ENCODE results near the gene LHX1. TPM values are rescaled to one million over a fixed set of nuclear protein-coding genes. Genes with fewer than 3 reads are reported as not detected.

LHX1 gene
- polyA plus RNA-seq, 1 donor (not counting 4 experiments of a cell fraction or from before 2014, with no cell fraction given): 0.35 TPM

DNA sequence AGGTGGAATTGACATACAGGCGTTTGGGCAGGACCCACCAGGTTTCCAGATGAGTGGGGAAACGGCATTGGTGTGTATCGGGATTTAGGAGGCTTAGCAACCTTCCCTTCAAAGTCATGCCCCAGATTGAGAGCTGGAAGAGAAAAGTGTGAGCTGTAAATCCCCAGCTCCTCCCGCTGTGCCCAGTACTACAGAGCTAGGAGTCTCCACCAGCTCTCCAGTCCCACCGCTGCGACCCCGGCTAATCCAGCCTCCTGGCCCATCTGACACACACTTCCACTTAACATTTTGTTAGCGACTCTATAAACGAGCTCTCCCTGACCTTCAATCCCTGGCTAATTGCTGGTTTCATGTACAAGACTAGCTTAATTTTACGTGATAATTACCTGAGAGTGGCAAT is 29.9 kb upstream of the LHX1 start:
- no peak for TF ChIP-seq EZH2 (IDR thresholded peaks at IDR 0.05; ENCODE audit: low read length)
- FAIRE-seq (no peak), DNase-seq (ENCODE audit: low read depth, low spot score) (no peak)
- Histone ChIP-seq H3K4me3 (ENCODE audit: control insufficient read depth in 2 of 3, extremely low read depth in 1 of 3, insufficient read depth in 2 of 3, low read depth in 1 of 3, low read length in 3 of 3) (no peak overlapping the region), H3K9ac (ENCODE audit: control insufficient read depth, extremely low read depth, insufficient read depth, low read length) (no peak overlapping the region), H3K27me3 (ENCODE audit: control insufficient read depth, extremely low read depth, insufficient read depth, low read length) (no peaks in the 10 kb centered on the region), H3K79me2 (ENCODE audit: control insufficient read depth, insufficient read depth, low read length) (no peaks in the 10 kb centered on the region), H3K9me3 (ENCODE audit: control insufficient read depth, low read depth, low read length) (no peaks in the 10 kb centered on the region), H3K4me1 (ENCODE audit: control insufficient read depth, extremely low read depth, insufficient read depth, low read length) (no peaks in the 10 kb centered on the region), H3K9me1 (ENCODE audit: control insufficient read depth, extremely low read depth, insufficient read depth, low read length) (no peaks in the 10 kb centered on the region), H3K4me2 (ENCODE audit: control insufficient read depth, extremely low read depth, insufficient read depth, low read depth, low read length) (no peak overlapping the region), H4K20me1 (ENCODE audit: control insufficient read depth, extremely low read depth, insufficient read depth, low read length) (no peaks in the 10 kb centered on the region), H3K27ac (ENCODE audit: control insufficient read depth, insufficient read depth, low read length) (no peak overlapping the region), H2AFZ (ENCODE audit: control insufficient read depth, low read length) (no peak overlapping the region), H3K36me3 (ENCODE audit: control insufficient read depth in 2 of 2, extremely low read depth in 1 of 2, insufficient read depth in 2 of 2, low read length in 2 of 2) (no peaks in the 10 kb centered on the region)
- dilution Hi-C loops (cut with MboI; ENCODE audit: extremely low pct_ligation_motif_present, low sequenced_read_pairs): no loop called here

DNA sequence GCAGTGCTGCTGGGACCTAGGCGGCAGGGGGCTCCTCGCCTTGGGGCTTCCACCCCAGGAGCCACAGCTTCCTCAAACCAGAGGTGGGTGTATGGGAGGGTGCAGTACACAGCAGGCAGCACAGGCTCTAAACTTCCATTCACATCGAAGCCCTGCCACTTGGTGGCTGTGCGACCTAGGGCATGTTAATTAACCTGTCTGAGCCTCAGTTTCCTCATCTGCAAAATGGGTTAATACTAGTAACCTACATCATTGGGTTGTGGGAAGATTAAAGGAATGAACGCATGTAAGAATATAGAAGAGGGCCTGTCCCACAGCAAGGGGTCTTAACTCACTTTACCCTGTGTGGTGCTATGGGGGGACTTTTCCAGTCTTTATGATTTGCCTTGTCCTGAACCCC is 26.8 kb upstream of the LHX1 start:
- H3K4me2 ChIP-seq (ENCODE audit: control insufficient read depth, extremely low read depth, insufficient read depth, low read depth, low read length): no peak overlapping the region
- DNase-seq (ENCODE audit: low read depth, low spot score): no peak
- dilution Hi-C loops (cut with MboI; ENCODE audit: extremely low pct_ligation_motif_present, low sequenced_read_pairs): no loop called here
- H2AFZ ChIP-seq (ENCODE audit: control insufficient read depth, low read length): no peak overlapping the region
- H3K27me3 ChIP-seq (ENCODE audit: control insufficient read depth, extremely low read depth, insufficient read depth, low read length): no peaks in the 10 kb centered on the region
- H3K9me1 ChIP-seq (ENCODE audit: control insufficient read depth, extremely low read depth, insufficient read depth, low read length): no peaks in the 10 kb centered on the region
- FAIRE-seq: no peak
- no peaks in the 10 kb centered on the region for H3K36me3 ChIP-seq (ENCODE audit: control insufficient read depth in 2 of 2, extremely low read depth in 1 of 2, insufficient read depth in 2 of 2, low read length in 2 of 2)
- H3K9ac ChIP-seq (ENCODE audit: control insufficient read depth, extremely low read depth, insufficient read depth, low read length): no peak overlapping the region
- TF ChIP-seq CTCF (optimal IDR thresholded peaks at IDR 0.05 in 1 of 3, IDR thresholded peaks at IDR 0.05 in 1 of 3, conservative IDR thresholded peaks at IDR 0.05 in 1 of 3; ENCODE audit: extremely low read depth in 1 of 3, insufficient read depth in 2 of 3, low read length in 3 of 3): no peak
- TF ChIP-seq EZH2 (IDR thresholded peaks at IDR 0.05; ENCODE audit: low read length): no peak
- H3K9me3 ChIP-seq (ENCODE audit: control insufficient read depth, low read depth, low read length): no peaks in the 10 kb centered on the region
- H3K27ac ChIP-seq (ENCODE audit: control insufficient read depth, insufficient read depth, low read length): no peak overlapping the region
- no peaks in the 10 kb centered on the region for H3K79me2 ChIP-seq (ENCODE audit: control insufficient read depth, insufficient read depth, low read length)
- H3K4me1 ChIP-seq (ENCODE audit: control insufficient read depth, extremely low read depth, insufficient read depth, low read length): no peaks in the 10 kb centered on the region
- H4K20me1 ChIP-seq (ENCODE audit: control insufficient read depth, extremely low read depth, insufficient read depth, low read length): no peaks in the 10 kb centered on the region
- H3K4me3 ChIP-seq (ENCODE audit: control insufficient read depth in 2 of 3, extremely low read depth in 1 of 3, insufficient read depth in 2 of 3, low read depth in 1 of 3, low read length in 3 of 3): no peak overlapping the region

DNA sequence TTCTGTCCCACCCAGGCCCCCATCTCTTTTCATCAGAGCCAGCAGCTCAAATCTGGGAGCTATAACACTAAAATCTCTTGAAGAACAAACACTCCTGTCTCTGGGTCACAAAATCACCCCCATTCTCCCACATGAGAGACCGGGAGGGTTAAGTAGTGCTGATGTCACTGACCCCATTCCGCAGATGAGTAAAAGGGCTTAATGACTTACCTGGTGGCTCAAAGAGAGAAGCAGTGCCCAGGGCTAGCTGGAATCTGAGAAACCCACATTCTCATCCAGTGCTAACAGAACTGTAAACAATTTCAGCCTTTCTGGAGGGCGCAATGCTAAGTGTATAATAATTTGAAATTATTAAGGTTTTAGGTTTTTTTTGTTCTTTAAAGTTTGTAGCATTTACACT is 26.3 kb upstream of the LHX1 start:
- no peaks in the 10 kb centered on the region for H4K20me1 ChIP-seq (ENCODE audit: control insufficient read depth, extremely low read depth, insufficient read depth, low read length)
- no peaks in the 10 kb centered on the region for H3K4me1 ChIP-seq (ENCODE audit: control insufficient read depth, extremely low read depth, insufficient read depth, low read length)
- no peaks in the 10 kb centered on the region for H3K9me3 ChIP-seq (ENCODE audit: control insufficient read depth, low read depth, low read length)
- no peaks in the 10 kb centered on the region for H3K27me3 ChIP-seq (ENCODE audit: control insufficient read depth, extremely low read depth, insufficient read depth, low read length)
- H3K36me3 ChIP-seq (ENCODE audit: control insufficient read depth in 2 of 2, extremely low read depth in 1 of 2, insufficient read depth in 2 of 2, low read length in 2 of 2): no peaks in the 10 kb centered on the region
- DNase-seq (ENCODE audit: low read depth, low spot score): no peak
- H3K27ac ChIP-seq (ENCODE audit: control insufficient read depth, insufficient read depth, low read length): no peak overlapping the region
- H3K4me3 ChIP-seq (ENCODE audit: control insufficient read depth in 2 of 3, extremely low read depth in 1 of 3, insufficient read depth in 2 of 3, low read depth in 1 of 3, low read length in 3 of 3): no peak overlapping the region
- no peak overlapping the region for H3K4me2 ChIP-seq (ENCODE audit: control insufficient read depth, extremely low read depth, insufficient read depth, low read depth, low read length)
- H3K9me1 ChIP-seq (ENCODE audit: control insufficient read depth, extremely low read depth, insufficient read depth, low read length): no peaks in the 10 kb centered on the region
- no peaks in the 10 kb centered on the region for H3K79me2 ChIP-seq (ENCODE audit: control insufficient read depth, insufficient read depth, low read length)
- no peak for FAIRE-seq
- H3K9ac ChIP-seq (ENCODE audit: control insufficient read depth, extremely low read depth, insufficient read depth, low read length): no peak overlapping the region
- TF ChIP-seq EZH2 (IDR thresholded peaks at IDR 0.05; ENCODE audit: low read length): no peak
- no peak for TF ChIP-seq CTCF (optimal IDR thresholded peaks at IDR 0.05 in 1 of 3, IDR thresholded peaks at IDR 0.05 in 1 of 3, conservative IDR thresholded peaks at IDR 0.05 in 1 of 3; ENCODE audit: extremely low read depth in 1 of 3, insufficient read depth in 2 of 3, low read length in 3 of 3)
- H2AFZ ChIP-seq (ENCODE audit: control insufficient read depth, low read length): no peak overlapping the region
- dilution Hi-C loops (cut with MboI; ENCODE audit: extremely low pct_ligation_motif_present, low sequenced_read_pairs): no loop called here
